HG02763 (cell line): ENCODE data around the gene COBL.

ENCODE experiments used
- ATAC-seq: cut with Tn5 transposase; IDR thresholded peaks from one replicate; pipeline ENCODE4 v1.9.1; 2021; ENCODE audit warnings: mild to moderate bottlenecking, moderate library complexity; ENCODE audit not compliant: unreplicated experiment

The COBL gene

GRCh38 chr7:50977421-50977820, 339.2 kb downstream of the COBL start:
- ATAC-seq, result no peak

- ATAC-seq, result no peak
These were observed 340.5 kb downstream of the COBL start for GRCh38 chr7:50976064-50976463.

- ATAC-seq, result no peak
These were observed 342.4 kb downstream of the COBL start for GRCh38 chr7:50974240-50974639.

- no peak for ATAC-seq
These were observed 342.8 kb downstream of the COBL start for GRCh38 chr7:50973814-50974213.

- no peak for ATAC-seq
These were observed 346.5 kb downstream of the COBL start for GRCh38 chr7:50970092-50970491.
